ENCODE data around the gene GRIK2.

Gene GRIK2

DNA sequence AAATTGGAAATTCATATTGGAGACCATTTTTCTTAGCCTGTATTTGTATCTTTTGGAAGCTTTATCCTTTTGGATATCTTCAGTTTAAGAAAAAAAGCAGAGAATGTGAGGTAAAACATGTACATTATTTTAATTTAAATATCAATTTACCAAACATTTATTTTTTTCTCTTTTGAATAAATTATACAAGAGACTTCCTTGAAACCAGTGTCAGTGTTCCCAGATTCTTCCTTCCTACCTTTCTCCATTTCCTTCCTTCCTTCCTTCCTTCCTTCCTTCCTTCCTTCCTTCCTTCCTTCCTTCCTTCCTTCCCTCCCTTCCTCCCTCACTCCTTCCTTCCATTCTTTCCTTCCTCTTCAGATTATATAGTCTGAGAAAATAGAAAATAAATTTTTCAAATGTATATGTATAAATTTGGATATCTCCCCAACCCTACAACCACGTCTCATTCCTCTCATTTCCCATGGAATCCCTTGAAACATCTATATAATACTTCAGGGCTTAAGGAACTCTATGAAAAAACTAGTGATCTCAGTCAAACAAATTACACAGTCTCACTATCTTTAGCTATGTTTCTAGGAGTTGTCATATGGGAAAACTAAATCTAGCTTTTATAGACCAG, 528.4 kb downstream of the GRIK2 start:
- no peak for DNase-seq

DNA sequence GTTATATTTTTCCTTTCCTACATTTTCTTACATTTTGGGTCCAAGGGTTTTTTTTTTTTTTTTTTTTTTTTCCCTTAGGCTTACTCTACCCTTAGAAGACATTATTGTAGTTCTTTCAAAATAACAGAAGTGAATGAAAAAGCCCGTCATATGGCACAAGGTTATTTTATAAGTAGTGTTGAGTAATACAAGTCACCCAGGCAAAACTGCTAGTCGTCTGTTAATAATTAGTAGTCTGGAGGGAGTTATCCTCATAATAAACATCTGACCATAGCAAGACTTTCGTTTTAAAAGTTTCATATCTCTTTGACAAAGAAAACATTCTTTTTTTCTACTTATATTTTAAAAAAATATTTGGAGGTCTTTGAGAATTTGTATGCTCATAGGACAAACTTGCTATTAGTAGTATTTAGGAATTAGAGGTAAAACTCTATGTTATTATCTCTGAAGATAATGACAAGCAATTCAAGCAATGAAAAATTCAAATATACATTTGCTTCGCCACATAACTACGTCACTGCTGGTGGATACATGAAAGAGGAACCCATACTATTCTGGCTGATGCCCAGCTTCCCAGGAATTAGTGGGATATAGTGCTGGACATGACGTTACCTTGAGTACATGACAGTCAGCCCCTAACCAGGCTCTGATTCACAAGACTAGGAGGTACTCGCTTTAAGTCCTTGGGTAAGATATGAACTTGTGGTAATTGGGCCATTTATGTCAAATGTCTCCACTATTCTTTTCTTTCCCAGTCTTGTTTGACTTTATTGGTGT, 532.8 kb downstream of the GRIK2 start:
- no peak for DNase-seq

DNA sequence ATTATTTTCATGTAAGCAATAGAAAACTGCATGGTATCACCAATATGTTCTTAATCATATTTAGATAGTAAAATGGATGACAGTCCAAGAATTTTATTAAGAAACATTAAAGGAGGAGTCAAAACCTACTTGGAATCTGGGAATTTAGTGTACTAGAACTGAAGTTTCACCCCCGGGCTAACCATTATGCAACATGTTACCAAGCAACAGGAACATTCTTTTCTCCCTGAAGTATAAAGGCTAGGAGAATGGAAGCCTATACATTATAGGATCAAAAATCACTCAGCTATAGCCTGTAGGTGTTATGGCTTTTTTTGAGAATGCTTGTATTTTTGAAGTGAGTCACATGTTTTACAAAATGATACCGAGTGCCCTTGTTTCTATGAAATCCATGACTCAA, 538.3 kb downstream of the GRIK2 start:
- no peak for DNase-seq

DNA sequence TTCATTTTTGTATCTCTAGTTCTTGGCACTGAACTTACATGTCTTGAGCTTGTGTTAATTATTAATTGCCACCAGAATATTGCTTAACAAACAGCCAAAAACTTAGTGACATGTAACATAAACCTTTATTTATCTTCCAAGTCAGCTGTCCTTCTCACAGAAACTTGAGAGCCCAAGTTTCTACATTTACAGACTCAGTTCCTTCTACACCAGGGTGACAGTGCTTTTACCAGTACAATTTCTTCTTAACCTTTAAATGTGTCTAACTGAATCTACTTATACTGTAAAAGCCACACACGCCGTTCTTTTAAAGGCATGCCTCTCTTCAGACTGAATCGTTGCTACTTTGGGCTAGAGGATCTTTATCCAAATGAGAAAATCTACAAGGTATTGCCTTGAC, 539.2 kb downstream of the GRIK2 start:
- no peak for DNase-seq

DNA sequence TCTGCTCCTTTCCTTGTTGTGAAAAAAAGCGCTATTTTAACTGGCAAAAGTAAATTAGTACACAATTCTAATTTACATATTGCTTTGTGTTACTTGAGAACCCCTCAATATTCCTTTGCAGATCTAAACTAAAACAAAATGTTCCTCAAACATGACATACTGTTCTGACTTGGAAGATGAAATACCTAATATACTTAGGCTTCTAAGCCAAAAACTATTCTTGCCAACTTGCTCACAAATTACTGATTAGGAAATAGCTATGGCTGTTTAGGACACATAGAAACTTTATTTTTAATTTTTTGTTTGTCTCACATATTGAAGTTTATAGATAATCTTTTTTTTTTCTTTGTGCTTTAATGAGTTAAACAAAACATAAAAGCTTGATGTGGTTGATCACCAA, 542.2 kb downstream of the GRIK2 start:
- DNase-seq, result no peak

DNA sequence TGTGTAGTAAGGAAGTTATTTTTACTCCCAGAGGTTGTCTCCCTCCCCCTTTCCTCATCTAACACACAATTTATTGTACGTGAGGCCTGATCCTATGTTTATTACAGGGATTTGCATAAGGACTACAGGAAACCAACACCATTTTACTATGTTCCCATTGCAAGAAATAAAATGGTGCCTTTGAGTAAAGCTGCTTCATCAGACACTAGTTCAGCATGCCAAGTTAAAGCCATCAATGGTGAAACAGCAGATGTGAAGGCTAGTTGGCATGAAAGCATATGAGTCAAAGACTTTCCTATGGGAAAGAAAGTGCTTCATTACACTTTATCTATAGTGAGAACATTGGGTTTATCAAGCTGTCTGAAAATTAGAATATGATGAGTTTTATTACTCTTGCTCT, 543.0 kb downstream of the GRIK2 start:
- DNase-seq, result no peak

DNA sequence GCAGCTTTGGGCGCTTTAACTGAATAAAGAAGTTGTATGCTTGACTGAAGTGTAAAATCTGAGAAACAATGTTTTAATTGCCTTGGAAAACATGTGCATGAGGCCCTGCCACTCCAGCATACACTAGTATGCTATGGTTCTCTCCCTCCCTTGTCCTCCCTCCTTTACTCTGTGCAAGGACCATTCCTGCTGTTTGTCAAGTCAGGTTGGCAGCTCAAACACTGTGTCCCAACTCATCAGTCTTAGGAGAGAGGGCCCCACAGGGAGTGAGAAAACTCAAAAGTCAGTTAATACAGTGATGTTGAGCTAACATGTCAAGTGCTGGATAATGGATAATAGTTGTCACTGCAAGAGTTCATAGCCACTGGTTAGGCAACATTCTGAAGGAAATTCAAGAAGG, 543.6 kb downstream of the GRIK2 start:
- no peak for DNase-seq

DNA sequence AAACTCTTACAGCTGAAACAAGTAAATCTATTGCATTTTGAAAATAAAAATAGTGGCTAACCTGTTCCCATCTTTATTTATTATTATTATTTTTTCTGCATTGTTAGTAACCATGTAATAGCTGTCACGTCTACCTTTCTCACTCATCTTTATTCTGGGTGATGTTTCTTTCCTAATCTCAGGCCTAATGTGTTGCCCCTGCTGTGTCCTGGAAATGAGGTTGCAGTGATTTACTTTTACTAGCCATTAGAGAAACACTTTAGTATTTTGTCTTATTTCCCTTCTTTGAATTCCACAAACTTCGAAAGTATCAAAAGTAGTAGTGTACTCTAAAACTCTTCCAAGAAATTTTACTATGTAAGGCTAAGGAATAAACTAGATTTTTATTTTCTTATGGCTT, 546.9 kb downstream of the GRIK2 start:
- no peak for DNase-seq

DNA sequence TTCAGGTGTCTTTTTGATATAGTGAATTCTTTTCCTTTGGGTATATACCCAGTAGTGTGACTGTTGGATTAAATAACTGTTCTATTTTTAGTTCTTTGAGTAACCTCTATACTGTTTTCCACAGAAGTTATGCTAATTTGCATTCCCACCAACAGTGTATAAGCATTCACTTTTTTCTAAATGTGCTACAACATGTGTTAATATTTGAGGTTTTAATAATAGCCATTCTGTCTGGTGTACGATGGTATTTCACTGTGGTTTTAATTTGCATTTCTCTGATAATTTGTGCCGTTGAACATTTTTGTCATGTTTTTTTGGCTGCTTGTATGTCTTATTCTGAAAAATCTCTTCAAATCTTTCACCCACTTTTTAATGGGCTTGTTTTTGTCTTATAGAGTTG, 563.5 kb downstream of the GRIK2 start:
- DNase-seq, result no peak

DNA sequence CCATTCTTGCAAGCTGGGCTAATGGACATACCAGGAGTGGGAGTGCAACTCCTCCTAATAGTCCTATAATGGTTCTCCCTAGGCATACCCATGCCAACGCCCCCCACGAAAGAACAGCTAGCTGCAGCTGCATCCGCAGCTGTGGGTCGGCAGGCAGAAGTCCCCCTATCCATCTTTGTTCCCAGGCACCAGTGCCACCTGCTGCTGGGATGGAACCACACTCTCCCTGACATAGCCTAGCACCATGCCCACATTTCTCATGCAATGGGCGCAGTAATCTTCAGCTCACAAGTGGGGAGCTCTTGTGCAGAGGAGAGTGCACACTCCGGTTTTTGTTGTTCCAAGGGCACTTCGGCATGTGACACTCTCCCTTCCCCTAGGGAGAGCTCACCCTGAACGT, 567.8 kb downstream of the GRIK2 start:
- no peak for DNase-seq

DNA sequence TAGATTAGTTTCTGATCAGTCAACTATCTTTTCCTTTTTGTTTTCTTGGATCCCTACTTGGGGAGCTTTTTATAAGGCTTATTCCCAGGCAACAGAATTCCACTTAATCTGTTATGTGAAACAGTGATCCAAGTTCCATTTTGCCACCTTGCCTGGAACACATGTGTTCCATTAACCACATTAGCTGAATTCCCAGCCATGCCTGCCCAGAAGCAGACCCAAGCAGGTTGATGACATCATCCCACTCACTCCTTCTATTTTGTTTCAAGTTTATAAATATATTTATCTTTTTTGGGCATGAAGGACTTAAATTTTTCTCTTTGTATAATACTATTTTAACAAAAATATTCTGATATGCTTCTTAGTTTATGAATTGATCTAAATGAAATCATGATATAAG, 587.4 kb downstream of the GRIK2 start:
- no peak for DNase-seq

DNA sequence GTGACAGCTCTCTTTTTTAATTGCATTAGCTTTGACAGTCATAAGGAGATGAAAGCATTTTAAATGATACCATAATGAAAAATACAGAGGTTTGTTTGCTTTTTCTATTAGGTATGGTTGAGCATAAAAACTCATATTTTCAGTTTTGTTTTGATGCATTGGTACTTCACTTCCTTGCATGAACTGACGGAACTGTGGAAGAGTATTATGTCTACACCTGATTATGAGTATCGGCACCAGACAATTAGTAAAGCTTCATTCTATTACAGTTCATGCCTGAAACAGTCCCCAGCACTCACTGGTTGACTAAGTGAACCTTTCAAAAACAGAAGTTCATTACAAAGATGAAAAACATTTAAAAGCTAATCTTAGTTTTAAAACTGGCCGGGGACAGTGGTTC, 593.0 kb downstream of the GRIK2 start:
- no peak for DNase-seq

DNA sequence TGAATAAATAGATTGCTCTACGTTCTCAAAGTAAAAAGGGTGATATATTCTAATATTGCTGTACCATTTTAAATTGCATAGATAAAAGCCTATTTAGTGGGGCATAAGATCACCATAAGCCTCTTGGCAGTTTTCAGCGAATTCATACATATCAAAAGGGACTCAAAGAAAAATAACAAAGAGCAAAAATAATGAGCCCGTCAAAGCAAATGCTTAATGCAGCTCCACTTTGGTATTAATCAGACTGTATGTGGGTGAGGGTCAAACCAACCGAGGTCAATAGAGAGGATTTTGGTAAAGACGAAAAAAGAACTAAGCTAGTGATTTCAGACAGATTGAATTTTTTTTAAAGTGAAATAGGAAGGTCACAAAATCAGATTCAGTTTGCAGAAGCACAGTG, 598.8 kb downstream of the GRIK2 start:
- DNase-seq, result no peak

DNA sequence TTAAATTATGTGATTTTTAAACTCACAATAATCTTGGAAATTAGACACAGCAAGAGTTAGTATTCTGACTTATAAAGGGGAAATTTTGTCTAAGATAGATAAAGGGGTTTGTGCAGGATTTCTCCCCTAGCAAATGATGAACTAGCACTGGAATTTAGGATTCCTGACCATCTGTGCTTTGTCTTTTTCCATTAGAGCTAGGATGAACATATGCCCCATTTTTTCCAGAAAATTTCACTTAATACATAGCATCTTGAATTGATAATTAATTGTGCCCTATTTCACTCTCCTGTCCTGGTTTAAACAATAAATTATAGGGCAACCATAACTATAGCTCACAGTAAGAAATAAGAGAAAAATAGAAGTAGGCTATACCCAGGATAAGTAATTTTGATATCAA, 601.0 kb downstream of the GRIK2 start:
- no peak for DNase-seq

DNA sequence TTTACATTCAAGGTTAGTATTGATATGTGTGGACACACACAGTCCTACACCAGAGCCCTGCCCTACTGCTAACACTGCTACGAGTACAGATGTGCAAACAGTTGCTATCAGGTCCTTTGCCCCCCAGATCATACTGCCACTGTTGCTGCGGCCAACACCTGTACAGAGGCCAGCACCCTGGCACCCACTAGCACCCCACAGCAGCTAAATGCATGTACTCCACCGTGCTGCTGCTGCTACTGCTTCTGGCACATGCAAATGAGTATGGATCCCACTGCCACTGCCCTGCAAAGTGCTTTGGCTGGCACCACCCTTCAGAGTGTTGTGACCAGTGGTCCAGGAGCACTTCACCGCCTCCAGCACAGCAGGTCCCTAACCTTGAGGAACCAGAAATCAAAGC, 621.9 kb downstream of the GRIK2 start:
- no peak for DNase-seq

DNA sequence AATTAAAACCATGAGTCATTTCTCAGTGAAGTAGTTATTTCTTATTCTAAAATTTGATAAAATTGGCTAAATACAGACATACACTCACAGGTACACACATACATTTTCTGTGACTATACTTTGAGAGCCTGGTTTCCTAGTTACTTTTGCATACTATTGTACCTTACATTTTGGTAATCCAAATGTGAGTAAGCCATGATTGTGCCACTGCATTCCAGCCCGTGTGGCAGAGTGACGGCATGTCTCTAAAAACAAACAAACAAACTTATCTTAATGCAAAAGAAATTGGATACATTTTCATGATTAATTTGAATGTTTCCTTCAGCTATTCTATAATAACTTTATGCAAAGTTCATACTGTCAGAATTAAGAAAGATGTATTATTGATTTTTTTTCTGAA, 628.8 kb downstream of the GRIK2 start:
- DNase-seq, result no peak

DNA sequence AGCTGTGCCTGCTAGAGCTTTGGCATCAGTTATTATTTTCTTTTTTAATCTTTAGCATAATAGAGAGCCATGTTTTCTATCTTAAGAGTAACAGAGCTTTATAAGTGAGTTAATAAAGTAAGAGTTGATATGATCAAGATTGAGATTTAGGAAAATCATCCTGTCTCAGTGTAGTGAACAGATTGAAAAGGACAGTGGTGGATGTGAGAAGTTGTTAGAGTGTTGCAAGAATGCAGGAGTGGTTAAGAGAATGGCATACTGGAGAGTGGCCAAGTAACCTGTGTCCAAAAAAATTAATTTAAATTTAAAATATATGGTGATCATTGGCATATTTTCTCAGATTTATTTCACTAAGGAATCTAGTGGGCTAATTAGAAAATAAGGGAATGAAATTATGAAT, 629.3 kb downstream of the GRIK2 start:
- DNase-seq, result no peak

DNA sequence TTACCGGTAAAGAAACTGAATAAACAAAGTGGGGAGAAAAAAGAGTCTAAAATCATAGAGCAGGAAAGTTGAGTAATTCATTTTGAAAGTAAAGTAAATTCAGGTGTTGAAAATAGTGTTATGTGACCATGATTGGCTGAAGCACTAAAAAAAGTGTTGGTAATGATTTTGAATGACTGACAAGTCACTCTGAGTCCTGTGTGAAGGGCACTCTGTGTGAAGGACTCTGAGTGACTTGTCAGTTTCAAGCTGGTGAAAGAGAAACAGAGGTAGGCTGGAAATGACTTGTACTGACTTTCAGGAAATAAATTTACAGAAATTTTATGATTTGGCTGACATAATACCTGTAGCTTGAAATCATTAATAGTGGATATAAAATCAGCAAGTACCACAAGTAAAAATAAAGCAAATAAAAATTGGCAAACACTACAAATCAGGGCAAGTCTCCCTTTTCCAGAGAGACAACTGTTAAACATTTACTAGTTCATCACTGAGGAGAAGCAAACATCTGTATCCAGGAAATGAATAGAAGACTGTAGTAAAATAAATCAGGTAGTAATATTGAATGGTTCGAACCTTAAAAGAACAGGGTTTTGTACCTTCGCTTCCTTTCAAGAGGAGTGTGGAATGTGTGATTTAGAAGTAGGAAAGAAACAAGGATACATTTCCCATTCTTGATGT, 630.6 kb downstream of the GRIK2 start:
- no peak for DNase-seq

DNA sequence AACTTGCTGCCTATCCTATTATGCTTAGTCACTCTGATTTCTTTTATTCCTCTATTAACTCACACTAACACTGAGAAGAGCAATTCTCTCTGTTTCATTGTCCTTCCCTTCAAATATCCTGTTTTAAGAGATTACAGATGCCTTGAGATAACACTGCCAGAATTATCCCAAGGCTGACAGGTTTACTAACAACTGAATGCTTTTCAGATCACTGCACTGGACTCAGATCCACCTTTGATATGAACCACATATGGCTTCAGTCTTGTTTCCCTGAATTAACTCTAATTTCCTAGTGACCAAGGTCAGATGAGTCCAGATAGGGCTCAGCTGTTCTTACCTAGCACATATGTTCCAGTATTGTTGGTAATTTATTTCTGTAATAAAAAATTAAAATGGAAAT, 633.1 kb downstream of the GRIK2 start:
- no peak for DNase-seq

DNA sequence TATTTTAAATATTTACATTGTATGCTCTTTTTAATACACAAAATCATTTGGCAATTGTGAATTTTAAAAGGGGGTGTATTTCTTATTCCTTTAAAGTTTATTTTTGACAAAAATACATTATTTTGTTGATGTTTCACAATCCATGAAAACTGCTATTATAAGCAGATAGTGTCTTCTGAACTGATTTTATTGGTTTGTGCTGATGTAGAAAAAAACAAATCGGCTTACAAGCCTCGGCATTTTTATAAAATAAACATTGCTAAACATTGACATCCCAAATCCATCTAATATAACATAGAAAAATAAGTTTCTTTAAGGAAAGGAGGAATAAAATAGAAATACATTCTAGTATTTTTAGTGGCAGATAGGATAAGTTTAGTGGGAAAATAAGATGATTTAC, 634.7 kb downstream of the GRIK2 start:
- DNase-seq, result no peak

DNA sequence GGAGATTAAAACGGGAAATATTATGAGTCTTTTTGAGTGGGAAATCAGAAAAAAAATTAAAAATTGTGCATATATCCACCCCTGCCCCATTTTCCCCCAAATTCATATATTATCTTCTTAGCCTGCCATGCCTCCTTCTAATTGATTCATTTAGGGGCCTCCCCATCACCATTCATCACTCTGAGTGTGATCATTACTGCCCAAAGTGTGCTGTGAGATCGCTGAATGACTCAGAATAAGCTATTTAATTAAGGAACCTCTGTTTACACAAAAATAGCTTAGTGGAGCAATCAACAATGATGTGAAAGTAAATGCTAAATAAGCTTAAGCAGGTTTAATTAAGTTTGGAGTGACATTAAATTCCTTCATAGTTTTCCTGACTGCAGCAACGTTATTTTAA, 645.5 kb downstream of the GRIK2 start:
- DNase-seq, result no peak

DNA sequence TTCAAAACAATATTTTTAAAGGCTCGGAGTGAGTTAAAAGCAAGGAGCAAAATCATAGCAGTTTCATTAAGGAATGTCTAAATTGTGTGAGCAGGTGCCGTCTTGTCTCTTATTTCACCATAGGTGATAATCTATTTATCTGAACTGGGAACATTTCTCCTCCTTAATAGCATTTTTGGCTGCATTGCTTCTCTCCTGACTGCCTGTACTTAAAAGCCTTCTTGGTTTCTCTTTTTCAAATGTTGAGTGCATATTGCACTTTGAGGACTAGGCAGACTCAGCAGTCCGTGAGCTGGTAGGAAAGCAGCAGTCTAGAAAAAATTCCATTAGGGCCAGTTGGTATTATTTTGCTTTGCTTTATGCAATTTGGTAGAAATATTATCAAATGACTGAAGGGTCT, 645.9 kb downstream of the GRIK2 start:
- DNase-seq, result no peak

DNA sequence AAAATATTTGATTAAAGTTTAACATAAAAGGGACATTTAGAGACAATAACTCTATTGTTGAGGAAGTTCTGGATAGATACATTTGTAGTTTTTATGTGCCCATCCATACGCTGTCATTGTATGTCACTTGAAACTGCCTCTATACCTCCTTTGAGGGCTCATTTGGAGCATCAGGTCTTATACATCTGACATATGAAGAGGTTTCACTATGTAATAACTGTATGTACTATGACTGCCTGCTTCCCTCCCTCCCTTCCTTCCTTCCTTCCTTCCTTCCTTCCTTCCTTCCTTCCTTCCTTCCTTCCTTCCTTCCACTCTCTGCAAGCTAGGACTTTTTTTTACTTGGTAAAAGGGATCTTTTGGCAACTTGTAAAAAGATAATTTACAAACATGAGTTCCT, 657.5 kb downstream of the GRIK2 start:
- DNase-seq, result no peak

DNA sequence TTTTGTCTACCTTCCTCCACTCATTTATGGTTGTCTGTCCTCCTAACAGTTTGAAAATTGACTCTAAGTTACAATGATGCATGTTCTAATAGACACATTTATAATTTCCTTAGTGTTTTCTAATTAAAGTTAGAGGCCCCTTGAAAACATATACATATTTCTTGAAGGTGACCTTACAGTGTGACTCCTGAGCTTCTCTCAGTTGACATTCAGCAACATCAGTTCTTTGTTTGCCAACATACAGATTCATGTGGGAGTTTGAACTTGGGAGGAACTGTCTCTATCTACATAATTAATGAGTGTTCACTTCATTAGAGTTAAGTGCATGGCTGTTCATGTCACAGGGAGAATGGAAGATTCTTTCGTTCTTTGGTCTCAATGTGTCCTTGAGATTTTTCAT, 658.2 kb downstream of the GRIK2 start:
- DNase-seq, result no peak

DNA sequence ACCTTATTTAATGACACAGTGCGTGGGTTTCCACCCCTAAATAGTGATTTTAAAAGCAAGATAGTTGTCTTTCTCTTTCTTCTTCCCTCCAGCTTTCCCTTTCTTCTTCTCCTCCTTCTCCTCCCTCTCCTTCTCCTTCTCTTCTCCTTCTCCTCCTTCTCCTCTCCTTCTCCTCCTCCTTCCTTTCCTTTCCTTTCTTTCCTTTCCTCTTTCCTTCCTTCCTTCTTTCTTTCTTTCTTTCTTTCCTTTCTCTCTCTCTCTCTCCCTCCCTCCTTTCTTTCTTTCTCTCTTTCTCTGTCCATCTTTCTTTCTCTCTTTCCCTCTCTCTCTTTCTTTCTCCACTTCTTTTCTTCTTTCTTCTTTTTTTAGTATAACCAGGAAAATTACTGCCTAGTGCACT, 670.6 kb downstream of the GRIK2 start:
- no peak for DNase-seq

Data from NCI-H2081 (cell line).